CD4-positive, CD25-positive, alpha-beta regulatory T cell (primary cell): ENCODE measurements around the gene ZC3H12A. TPM values are rescaled to one million over a fixed set of nuclear protein-coding genes. Genes with fewer than 3 reads are reported as not detected.

Experiments
- ATAC-seq, 2 donors: fragments of 150-1000 bp; cut with Tn5 transposase; one replicate each; pipeline ENCODE4 v1.10.0; 2021; ENCODE audit warnings: low read depth in 2 of 2, moderate number of reproducible peaks in 2 of 2, moderate library complexity in 1 of 2
- DNase-seq, 3 donors: peaks; one replicate each; pipeline versions ENCODE4 v3.0.0 to v3.0.0-alpha.2; 2012 to 2022; ENCODE audit warnings: mixed read lengths in 1 of 3
- H3K27ac ChIP-seq: one replicate; pipeline ENCODE4 v1.7.0; 2013; ENCODE audit warnings: mild to moderate bottlenecking, low read length; ENCODE audit not compliant: insufficient read depth, poor library complexity, severe bottlenecking
- H3K27me3 ChIP-seq: one replicate; pipeline ENCODE4 v1.7.0; 2013; ENCODE audit warnings: low read length; ENCODE audit not compliant: control insufficient read depth, insufficient read depth
- H3K36me3 ChIP-seq: one replicate; pipeline ENCODE4 v1.7.0; 2013; ENCODE audit warnings: mild to moderate bottlenecking, low read length, moderate library complexity; ENCODE audit not compliant: control insufficient read depth, insufficient read depth
- H3K4me1 ChIP-seq: 2 replicates; pipeline ENCODE4 v1.7.0; 2013; ENCODE audit warnings: mild to moderate bottlenecking, low read length; ENCODE audit not compliant: insufficient read depth, control insufficient read depth, poor library complexity, severe bottlenecking
- H3K4me3 ChIP-seq: one replicate; pipeline ENCODE4 v1.7.0; 2013; ENCODE audit warnings: low read depth, mild to moderate bottlenecking, low read length, moderate library complexity
- H3K9me3 ChIP-seq, 2 experiments: 1 replicate in 1 of 2; 2 replicates in 1 of 2; pipeline ENCODE4 v1.7.0; 2013; ENCODE audit warnings: low read length in 2 of 2, mild to moderate bottlenecking in 1 of 2, moderate library complexity in 1 of 2; ENCODE audit not compliant: control insufficient read depth in 2 of 2
- H3K27ac Mint-ChIP-seq, 3 donors: one replicate each; pipeline ENCODE4 v1.8.0; 2020 to 2022; ENCODE audit warnings: mild to moderate bottlenecking in 3 of 3, mixed read lengths in 3 of 3, moderate library complexity in 2 of 3
- H3K27me3 Mint-ChIP-seq: one replicate; pipeline ENCODE4 v1.8.0; 2022; ENCODE audit warnings: mild to moderate bottlenecking, mixed read lengths
- H3K36me3 Mint-ChIP-seq: one replicate; pipeline ENCODE4 v1.8.0; 2020; ENCODE audit warnings: mixed read lengths
- H3K4me1 Mint-ChIP-seq, 4 donors: one replicate each; pipeline ENCODE4 v1.8.0; 2020 to 2022; ENCODE audit warnings: mixed read lengths in 4 of 4, mild to moderate bottlenecking in 1 of 4
- H3K4me3 Mint-ChIP-seq, 4 donors: one replicate each; pipeline ENCODE4 v1.8.0; 2020 to 2022; ENCODE audit warnings: mild to moderate bottlenecking in 4 of 4, mixed read lengths in 4 of 4, moderate library complexity in 3 of 4
- H3K9me3 Mint-ChIP-seq, 7 donors: one replicate each; pipeline ENCODE4 v1.8.0; 2020 to 2022; ENCODE audit warnings: mixed read lengths in 7 of 7, mild to moderate bottlenecking in 3 of 7, moderate library complexity in 2 of 7
- polyA plus RNA-seq, 4 donors: library from polyadenylated mRNA; unstranded; fragments of 300-500 nt; fragmentation: Illumina TruSeq; gene quantifications; one replicate each; pipeline ENCODE4 v1.2.3, GENCODE V29; 2021
- total RNA-seq: library from RNA; stranded (reverse); gene quantifications from one replicate; pipeline ENCODE4 v1.2.3, GENCODE V29; 2022

ZC3H12A gene
- total and polyA plus RNA-seq, 5 donors from 2014 or later, result 9.9 to 205 (median 13.3) TPM

DNA sequence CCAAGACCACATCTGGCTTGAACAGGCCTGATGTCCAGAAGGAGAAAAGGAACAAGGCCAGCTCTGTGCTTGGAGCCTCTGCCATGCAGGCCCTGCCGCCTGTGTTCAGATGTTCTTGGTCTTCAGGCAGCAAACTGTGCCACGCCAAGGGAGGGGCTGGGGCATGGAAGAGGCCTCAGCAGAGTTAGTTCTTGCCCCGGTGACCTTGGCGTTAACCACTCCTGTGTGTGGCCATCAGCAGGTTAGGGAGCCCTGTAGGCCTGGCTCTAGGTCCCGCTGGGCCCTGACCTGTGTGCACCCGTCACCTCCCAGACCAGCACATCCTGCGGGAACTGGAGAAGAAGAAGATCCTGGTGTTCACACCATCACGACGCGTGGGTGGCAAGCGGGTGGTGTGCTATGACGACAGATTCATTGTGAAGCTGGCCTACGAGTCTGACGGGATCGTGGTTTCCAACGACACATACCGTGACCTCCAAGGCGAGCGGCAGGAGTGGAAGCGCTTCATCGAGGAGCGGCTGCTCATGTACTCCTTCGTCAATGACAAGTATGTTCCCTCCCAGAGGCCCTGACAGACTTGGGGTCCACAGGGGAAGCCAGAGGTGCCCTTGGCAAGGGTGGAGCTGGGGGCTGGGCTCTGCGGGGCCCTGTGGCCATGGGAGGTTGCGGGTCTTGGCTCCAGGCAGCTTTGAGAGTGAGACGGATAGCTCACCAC, 7.1 kb downstream of the ZC3H12A start:
- Mint-ChIP-seq H3K27me3 (no peaks in the 10 kb centered on the region), H3K4me1 (peaks cover 0 to 62% (median 29%) of the 10 kb centered on the region in 4 donors), H3K36me3 (peaks cover 32% of the 10 kb centered on the region)

DNA sequence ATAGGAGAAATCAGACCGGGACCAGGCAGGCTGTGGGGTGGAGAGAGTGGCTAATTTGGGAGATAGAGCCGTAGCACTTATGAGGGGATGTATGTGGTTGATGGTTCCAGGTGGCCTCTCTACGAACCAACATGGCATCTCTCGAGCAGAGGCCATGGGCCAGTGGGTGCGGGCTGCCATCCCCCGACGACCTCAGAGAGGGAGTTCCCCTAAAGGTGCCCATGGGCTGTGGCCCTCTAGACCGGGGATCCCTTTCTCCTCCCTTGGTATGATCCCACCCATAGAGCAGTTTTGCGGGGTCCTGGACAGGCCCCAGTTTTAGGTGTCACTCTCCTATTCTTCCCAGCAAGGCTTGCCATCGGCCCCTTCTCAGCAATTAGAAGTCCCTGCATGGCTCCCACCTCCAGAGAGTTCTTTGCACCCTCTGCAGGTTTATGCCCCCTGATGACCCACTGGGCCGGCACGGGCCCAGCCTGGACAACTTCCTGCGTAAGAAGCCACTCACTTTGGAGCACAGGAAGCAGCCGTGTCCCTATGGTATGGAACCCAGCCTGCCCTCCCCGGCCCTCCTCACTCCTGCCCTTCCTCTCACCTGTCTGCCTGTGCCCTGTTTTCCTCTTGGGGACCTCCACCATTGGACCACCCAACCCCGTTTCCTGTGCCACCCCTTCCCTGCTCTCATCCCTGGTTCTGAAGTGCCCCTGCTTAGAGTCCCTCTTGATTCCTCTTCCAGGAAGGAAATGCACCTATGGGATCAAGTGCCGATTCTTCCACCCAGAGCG, 7.8 kb downstream of the ZC3H12A start:
- Histone ChIP-seq H3K4me3 (no peak overlapping the region), H3K4me1 (peaks cover 54% of the 10 kb centered on the region), H3K27ac (peak overlapping the region; percentile 97), H3K9me3 (no peaks in the 10 kb centered on the region), H3K36me3 (peaks cover 61% of the 10 kb centered on the region), H3K27me3 (no peaks in the 10 kb centered on the region)
- peaks cover 2 to 65% (median 32%) of the 10 kb centered on the region in 4 donors for H3K4me1 Mint-ChIP-seq
- peaks cover 0 to 1% (median 0%) of the 10 kb centered on the region in 7 donors for H3K9me3 Mint-ChIP-seq
- H3K27me3 Mint-ChIP-seq, result no peaks in the 10 kb centered on the region
- peaks cover 32% of the 10 kb centered on the region for H3K36me3 Mint-ChIP-seq
- no peak for ATAC-seq
- peak overlapping the region; percentile 89 to 99 (median 91) for H3K27ac Mint-ChIP-seq
- no peak for DNase-seq
- H3K4me3 Mint-ChIP-seq, result peak overlapping the region in 2 of 4 donors; percentile 73 to 98

More for the DNA sequence above, 7.1 kb downstream of the ZC3H12A start:
- no peak for ATAC-seq
- no peaks in the 10 kb centered on the region for H3K27me3 ChIP-seq
- no peaks in the 10 kb centered on the region for H3K9me3 ChIP-seq
- peak overlapping the region in 2 of 4 donors; percentile 87 to 98 for H3K4me3 Mint-ChIP-seq
- no peak overlapping the region for H3K4me3 ChIP-seq
- peaks cover 67% of the 10 kb centered on the region for H3K36me3 ChIP-seq
- H3K27ac Mint-ChIP-seq, result peak overlapping the region; percentile 66 to 99 (median 91)
- peaks cover 0 to 1% (median 0%) of the 10 kb centered on the region in 7 donors for H3K9me3 Mint-ChIP-seq
- H3K4me1 ChIP-seq, result peaks cover 54% of the 10 kb centered on the region
- H3K27ac ChIP-seq, result peak overlapping the region; percentile 97
- no peak for DNase-seq

DNA sequence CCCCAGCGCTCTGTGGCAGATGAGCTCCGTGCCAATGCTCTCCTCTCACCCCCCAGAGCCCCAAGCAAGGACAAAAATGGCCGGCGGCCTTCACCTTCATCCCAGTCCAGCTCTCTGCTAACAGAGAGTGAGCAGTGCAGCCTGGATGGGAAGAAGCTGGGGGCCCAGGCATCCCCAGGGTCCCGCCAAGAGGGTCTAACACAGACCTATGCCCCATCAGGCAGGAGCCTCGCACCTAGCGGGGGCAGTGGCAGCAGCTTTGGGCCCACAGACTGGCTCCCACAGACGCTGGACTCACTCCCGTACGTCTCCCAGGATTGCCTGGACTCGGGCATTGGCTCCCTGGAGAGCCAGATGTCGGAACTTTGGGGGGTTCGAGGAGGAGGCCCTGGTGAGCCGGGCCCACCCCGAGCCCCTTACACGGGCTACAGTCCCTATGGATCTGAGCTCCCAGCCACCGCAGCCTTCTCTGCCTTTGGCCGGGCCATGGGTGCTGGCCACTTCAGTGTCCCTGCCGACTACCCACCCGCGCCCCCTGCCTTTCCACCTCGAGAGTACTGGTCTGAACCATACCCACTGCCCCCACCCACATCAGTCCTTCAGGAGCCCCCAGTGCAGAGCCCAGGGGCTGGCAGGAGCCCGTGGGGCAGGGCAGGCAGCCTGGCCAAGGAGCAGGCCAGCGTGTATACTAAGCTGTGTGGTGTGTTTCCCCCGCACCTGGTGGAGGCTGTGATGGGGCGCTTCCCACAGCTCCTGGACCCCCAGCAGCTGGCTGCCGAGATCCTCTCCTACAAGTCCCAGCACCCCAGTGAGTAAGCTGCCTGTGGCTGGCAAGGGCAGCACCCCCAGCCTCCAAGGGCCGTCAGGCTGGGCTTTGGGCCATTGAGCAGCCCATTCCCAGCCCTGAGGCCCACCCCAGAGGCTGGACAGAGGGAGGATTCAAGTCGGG, 8.7 kb downstream of the ZC3H12A start:
- Histone ChIP-seq H3K36me3 (peaks cover 56% of the 10 kb centered on the region), H3K27ac (peak overlapping the region; percentile 44), H3K4me1 (peaks cover 49% of the 10 kb centered on the region), H3K27me3 (no peaks in the 10 kb centered on the region), H3K4me3 (no peak overlapping the region), H3K9me3 (no peaks in the 10 kb centered on the region)
- ATAC-seq (no peak), DNase-seq (no peak)
- H3K27ac Mint-ChIP-seq, result peak overlapping the region; percentile 89 to 99 (median 91)
- peak overlapping the region in 2 of 4 donors; percentile 73 to 98 for H3K4me3 Mint-ChIP-seq
- H3K27me3 Mint-ChIP-seq, result no peaks in the 10 kb centered on the region
- peaks cover 0 to 1% (median 0%) of the 10 kb centered on the region in 7 donors for H3K9me3 Mint-ChIP-seq
- peaks cover 26% of the 10 kb centered on the region for H3K36me3 Mint-ChIP-seq
- peaks cover 6 to 64% (median 31%) of the 10 kb centered on the region in 4 donors for H3K4me1 Mint-ChIP-seq

DNA sequence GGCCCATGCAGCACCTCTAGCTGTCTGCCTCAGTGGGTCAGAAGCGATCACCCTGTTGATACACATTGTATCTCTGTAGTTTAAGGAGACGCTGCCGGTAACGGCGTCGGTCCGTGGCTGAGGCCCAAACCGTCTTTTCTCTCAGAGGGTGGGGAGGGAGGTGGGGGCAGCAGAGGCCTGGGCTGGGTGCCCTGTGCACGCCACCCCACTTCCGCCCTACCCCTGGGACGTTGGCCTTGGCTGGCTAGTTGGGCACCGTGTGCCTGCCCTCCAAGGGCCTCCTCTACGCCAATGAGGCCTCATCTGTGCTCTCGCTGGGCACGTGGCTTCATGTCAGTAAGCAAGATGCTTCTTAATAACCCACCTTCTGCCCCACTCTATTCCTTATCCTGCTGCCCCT, 9.4 kb downstream of the ZC3H12A start:
- Histone ChIP-seq H3K4me1 (peaks cover 42% of the 10 kb centered on the region), H3K9me3 (no peaks in the 10 kb centered on the region), H3K4me3 (no peak overlapping the region), H3K27ac (no peak overlapping the region), H3K27me3 (no peaks in the 10 kb centered on the region), H3K36me3 (peaks cover 53% of the 10 kb centered on the region)
- DNase-seq (no peak), ATAC-seq (no peak)
- peaks cover 21% of the 10 kb centered on the region for H3K36me3 Mint-ChIP-seq
- H3K27ac Mint-ChIP-seq, result peak overlapping the region; percentile 26 to 58 (median 38)
- H3K4me1 Mint-ChIP-seq, result peaks cover 6 to 57% (median 29%) of the 10 kb centered on the region in 4 donors
- no peaks in the 10 kb centered on the region for H3K27me3 Mint-ChIP-seq
- peak overlapping the region in 1 of 4 donors; percentile 64 for H3K4me3 Mint-ChIP-seq
- peaks cover 0 to 1% (median 0%) of the 10 kb centered on the region in 7 donors for H3K9me3 Mint-ChIP-seq

DNA sequence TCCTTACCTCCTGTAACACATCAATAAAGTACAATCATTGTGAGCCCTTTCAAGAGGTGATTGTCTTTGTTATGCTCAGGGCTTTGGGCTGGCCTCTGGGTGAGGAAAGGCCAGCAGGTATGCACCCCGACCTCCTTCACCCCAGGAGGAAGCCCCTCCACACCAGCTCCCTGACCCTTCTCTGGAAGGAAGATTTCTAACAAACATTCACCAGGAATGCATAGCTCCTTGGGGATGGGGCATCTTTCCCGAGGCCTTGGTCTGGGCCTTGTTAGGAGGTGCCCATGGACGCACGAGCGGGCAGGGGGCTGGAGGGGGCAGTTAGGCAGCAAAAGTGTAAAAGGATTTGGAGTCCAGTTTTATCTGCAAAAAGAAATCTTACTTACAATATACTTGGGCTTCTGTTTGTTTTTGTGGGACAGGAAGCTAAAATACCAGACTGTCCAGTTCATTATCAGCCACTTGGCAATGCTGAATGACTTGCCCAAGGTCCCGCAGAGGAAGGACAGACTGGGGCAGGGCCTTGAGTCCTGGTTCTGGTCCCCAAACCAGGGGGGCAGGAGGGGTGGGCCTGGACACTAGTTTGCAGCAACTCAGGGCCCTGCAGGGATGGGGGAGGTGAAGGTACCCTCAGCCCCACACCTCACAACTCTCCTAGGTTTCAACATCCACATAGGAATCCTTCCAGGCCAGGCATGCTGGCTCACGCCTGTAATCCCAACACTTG, 10.1 kb downstream of the ZC3H12A start:
- Mint-ChIP-seq H3K27ac (peak overlapping the region; percentile 26 to 58 (median 38)), H3K9me3 (peaks cover 0 to 1% (median 0%) of the 10 kb centered on the region in 7 donors), H3K27me3 (no peaks in the 10 kb centered on the region), H3K36me3 (peaks cover 17% of the 10 kb centered on the region), H3K4me1 (peaks cover 2 to 51% (median 27%) of the 10 kb centered on the region in 4 donors), H3K4me3 (peak overlapping the region in 1 of 4 donors; percentile 32)
- no peak overlapping the region for H3K27ac ChIP-seq
- no peaks in the 10 kb centered on the region for H3K27me3 ChIP-seq
- ATAC-seq (no peak), DNase-seq (no peak)
- no peak overlapping the region for H3K4me3 ChIP-seq
- peaks cover 60% of the 10 kb centered on the region for H3K36me3 ChIP-seq
- peaks cover 35% of the 10 kb centered on the region for H3K4me1 ChIP-seq
- H3K9me3 ChIP-seq, result no peaks in the 10 kb centered on the region

DNA sequence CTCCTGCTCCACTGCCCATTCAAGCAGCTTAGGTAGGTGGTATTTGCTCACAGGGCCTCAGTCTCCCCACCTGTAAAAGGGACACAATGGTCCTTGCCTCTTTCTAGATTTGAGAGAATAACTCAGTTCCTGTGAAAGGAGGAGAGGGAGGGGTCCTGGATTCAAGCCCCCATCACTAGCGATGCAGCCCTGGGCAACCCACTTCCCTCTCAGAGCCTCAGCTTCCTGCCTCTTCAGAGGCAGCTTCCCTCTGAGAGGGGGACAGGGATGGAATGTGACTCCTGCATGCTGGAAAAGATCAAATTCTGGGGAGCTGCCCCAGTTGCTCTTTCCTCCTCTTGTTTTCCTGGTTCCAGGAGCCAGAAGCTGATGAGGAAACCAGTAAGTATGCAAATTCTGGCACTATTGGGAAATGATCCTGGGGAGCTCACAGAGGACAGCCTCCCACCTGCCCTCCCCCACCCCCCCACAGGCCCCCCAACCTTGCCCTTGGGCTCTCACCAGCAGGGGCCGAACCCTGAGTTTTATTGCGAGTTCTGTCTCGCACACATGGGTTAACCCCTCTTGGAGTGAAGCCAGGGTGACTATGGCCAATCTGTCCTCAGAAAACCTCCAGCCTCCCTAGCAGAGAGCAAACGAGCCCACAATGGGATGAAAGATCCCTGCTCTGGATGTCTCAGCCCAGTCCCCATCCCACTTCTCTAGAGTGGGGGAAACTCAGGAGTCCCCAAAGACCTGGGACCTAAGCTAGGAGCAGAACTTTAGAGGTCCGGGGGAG, 11.7 kb downstream of the ZC3H12A start:
- DNase-seq (no peak), ATAC-seq (no peak)
- peaks cover 19% of the 10 kb centered on the region for H3K4me1 ChIP-seq
- Mint-ChIP-seq H3K4me3 (peak overlapping the region in 1 of 4 donors; percentile 47), H3K4me1 (peaks cover 0 to 39% (median 23%) of the 10 kb centered on the region in 4 donors), H3K27me3 (no peaks in the 10 kb centered on the region), H3K36me3 (peaks cover 22% of the 10 kb centered on the region), H3K9me3 (peaks cover 0 to 1% (median 0%) of the 10 kb centered on the region in 7 donors), H3K27ac (peak overlapping the region in 2 of 3 donors; percentile 45 to 46)
- peak overlapping the region; percentile 37 for H3K27ac ChIP-seq
- H3K4me3 ChIP-seq, result no peak overlapping the region
- H3K27me3 ChIP-seq, result no peaks in the 10 kb centered on the region
- H3K9me3 ChIP-seq, result no peaks in the 10 kb centered on the region
- peaks cover 60% of the 10 kb centered on the region for H3K36me3 ChIP-seq
